GM12892 (cell line): ENCODE data around the gene SMC4.

ENCODE experiments used
- POLR2A ChIP-seq: IDR thresholded peaks from 2 replicates; pipeline ENCODE4 v1.6.1; 2011; ENCODE audit warnings: low read depth, low read length, control low read depth
- POLR2AphosphoS5 ChIP-seq: IDR thresholded peaks from 2 replicates; pipeline ENCODE4 v1.6.1; 2011; ENCODE audit warnings: low read depth, low read length, control low read depth

DNA sequence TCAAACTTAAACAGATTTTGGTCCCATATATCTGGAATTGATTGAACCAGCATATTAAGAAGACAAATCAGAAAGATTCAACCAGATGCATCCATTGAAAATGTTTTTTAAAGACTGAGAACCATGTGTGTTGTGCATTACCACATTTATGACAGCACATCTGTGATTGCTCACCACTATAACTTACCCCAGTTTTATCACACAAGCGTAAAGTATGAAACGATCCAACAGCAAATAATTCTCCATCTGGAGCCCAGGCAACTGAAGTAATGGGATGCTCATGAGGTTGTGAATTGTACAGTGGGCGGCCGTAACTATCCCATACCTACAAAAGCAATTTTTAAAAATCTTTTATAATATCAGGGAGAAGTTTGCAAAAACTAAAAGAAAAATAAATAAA is 43.6 kb upstream of the SMC4 start:
- TF ChIP-seq POLR2AphosphoS5 (no peak), POLR2A (no peak)
